IMR-90 (cell line): ENCODE measurements around the gene PRKD2. TPM values are rescaled to one million over a fixed set of nuclear protein-coding genes. Genes with fewer than 3 reads are reported as not detected.

Experiments
- ATAC-seq: fragments of 200-7000 bp; cut with Tn5 transposase; 2 replicates; pipeline ENCODE4 v1.9.1; 2020; ENCODE audit warnings: low read depth, mild to moderate bottlenecking, moderate library complexity
- BruUV-seq: library from RNA; stranded (reverse); fragments of 400-500 nt; replicated peaks from 2 replicates; lab custom pipeline; 2021; lab: Mats Ljungman, UMichigan
- CTCF ChIA-PET: fragments of 300-600 bp; formaldehyde crosslinking; extraction: SDS; loops from one replicate; lab custom pipeline; 2021; ENCODE audit warnings: antibody characterized with exemption; lab: Yijun Ruan, JAX
- POLR2A ChIA-PET: fragments of 300-600 bp; sonication (Branson Sonifier 250); formaldehyde crosslinking; loops from one replicate; lab custom pipeline; 2022; ENCODE audit warnings: antibody characterized with exemption; ENCODE audit not compliant: unreplicated experiment; lab: Charles Lee
- DNase-seq: peaks from one replicate; pipeline ENCODE4 v3.0.0; 2013
- H2AFZ ChIP-seq: replicated peaks from 2 replicates; pipeline ENCODE3; 2013; ENCODE audit warnings: low read length, mild to moderate bottlenecking; ENCODE audit not compliant: poor library complexity
- H2AK5ac ChIP-seq: 2 replicates; pipeline ENCODE4 v1.6.1; 2013; ENCODE audit warnings: low read depth, low read length, inconsistent platforms
- H2AK9ac ChIP-seq: replicated peaks from 2 replicates; pipeline ENCODE3; 2013; ENCODE audit warnings: mild to moderate bottlenecking, low read depth, low read length, moderate library complexity; ENCODE audit not compliant: poor library complexity
- H2BK120ac ChIP-seq: 2 replicates; pipeline ENCODE4 v1.6.1; 2013; ENCODE audit warnings: low read depth, low read length, inconsistent platforms
- H2BK15ac ChIP-seq: 3 replicates; pipeline ENCODE4 v1.6.1; 2013; ENCODE audit warnings: low read depth, low read length, inconsistent platforms
- H2BK20ac ChIP-seq: 2 replicates; pipeline ENCODE4 v1.6.1; 2013; ENCODE audit warnings: low read depth, mild to moderate bottlenecking, inconsistent platforms, low read length, moderate library complexity
- H2BK5ac ChIP-seq: 2 replicates; pipeline ENCODE4 v1.6.1; 2013; ENCODE audit warnings: mild to moderate bottlenecking, low read depth, low read length, inconsistent platforms; ENCODE audit not compliant: poor library complexity, severe bottlenecking
- H3K14ac ChIP-seq: replicated peaks from 2 replicates; pipeline ENCODE4 v1.6.1; 2013; ENCODE audit warnings: low read depth, low read length, inconsistent platforms
- H3K18ac ChIP-seq: 2 replicates; pipeline ENCODE4 v1.6.1; 2013; ENCODE audit warnings: low read depth, low read length, control low read depth
- H3K23ac ChIP-seq: 2 replicates; pipeline ENCODE4 v1.6.1; 2013; ENCODE audit warnings: low read depth, low read length, inconsistent platforms
- H3K27ac ChIP-seq: 2 replicates; pipeline ENCODE4 v1.5.1; 2013; ENCODE audit warnings: mild to moderate bottlenecking, control low read depth, low read length; ENCODE audit not compliant: insufficient read depth
- H3K27me3 ChIP-seq: 2 replicates; pipeline ENCODE4 v1.6.1; 2013; ENCODE audit warnings: low read length; ENCODE audit not compliant: control insufficient read depth, insufficient read depth
- H3K36me3 ChIP-seq: 2 replicates; pipeline ENCODE4 v1.6.1; 2013; ENCODE audit warnings: low read length, mixed read lengths; ENCODE audit not compliant: control insufficient read depth, insufficient read depth
- H3K4ac ChIP-seq: 2 replicates; pipeline ENCODE4 v1.6.1; 2013; ENCODE audit warnings: low read depth, low read length, inconsistent platforms
- H3K4me1 ChIP-seq: 2 replicates; pipeline ENCODE4 v1.6.1; 2013; ENCODE audit warnings: low read length, mixed read lengths; ENCODE audit not compliant: control insufficient read depth, insufficient read depth
- H3K4me2 ChIP-seq: 2 replicates; pipeline ENCODE4 v1.6.1; 2013; ENCODE audit warnings: low read depth, mild to moderate bottlenecking, control low read depth, low read length, moderate library complexity
- H3K4me3 ChIP-seq: 2 replicates; pipeline ENCODE4 v1.5.1; 2013; ENCODE audit warnings: low read depth, mild to moderate bottlenecking, control low read depth, low read length, moderate library complexity; ENCODE audit not compliant: insufficient read depth
- H3K56ac ChIP-seq: 2 replicates; pipeline ENCODE4 v1.6.1; 2013; ENCODE audit warnings: low read length, inconsistent platforms; ENCODE audit not compliant: insufficient read depth; ENCODE audit errors: extremely low read depth
- H3K79me1 ChIP-seq, 2 experiments: 2 replicates each; pipeline ENCODE4 v1.6.1; 2013; ENCODE audit warnings: low read length in 2 of 2, inconsistent platforms in 1 of 2, low read depth in 1 of 2
- H3K9ac ChIP-seq: 2 replicates; pipeline ENCODE4 v1.6.1; 2013; ENCODE audit warnings: low read depth, low read length, control low read depth
- H3K9me1 ChIP-seq: 2 replicates; pipeline ENCODE4 v1.6.1; 2013; ENCODE audit warnings: low read length, inconsistent platforms; ENCODE audit not compliant: insufficient read depth
- H3K9me3 ChIP-seq: 2 replicates; pipeline ENCODE4 v1.6.1; 2013; ENCODE audit warnings: low read length; ENCODE audit not compliant: control insufficient read depth, insufficient read depth
- H4K20me1 ChIP-seq: 2 replicates; pipeline ENCODE4 v1.6.1; 2013; ENCODE audit warnings: low read length, inconsistent platforms; ENCODE audit not compliant: insufficient read depth
- H4K5ac ChIP-seq: 2 replicates; pipeline ENCODE4 v1.6.1; 2013; ENCODE audit warnings: mild to moderate bottlenecking, low read depth, low read length, control low read depth
- H4K8ac ChIP-seq, 2 experiments: 2 replicates each; pipeline ENCODE4 v1.6.1; 2013; ENCODE audit warnings: low read depth in 2 of 2, low read length in 2 of 2, control low read depth in 1 of 2, inconsistent platforms in 1 of 2
- H4K91ac ChIP-seq: 2 replicates; pipeline ENCODE4 v1.6.1; 2013; ENCODE audit warnings: low read depth, low read length, inconsistent platforms; ENCODE audit not compliant: insufficient read depth
- BHLHE40 ChIP-seq: fragments of 150-350 bp; IDR thresholded peaks from 2 replicates; pipeline ENCODE4 v1.6.1; 2016; ENCODE audit warnings: mild to moderate bottlenecking, low read depth, low read length
- CEBPB ChIP-seq: IDR thresholded peaks from 2 replicates; pipeline ENCODE4 v1.6.1; 2012; ENCODE audit warnings: low read depth, low read length, improper control_type of control experiment
- CTCF ChIP-seq: conservative IDR thresholded peaks from 2 replicates; pipeline ENCODE4 v1.5.1; 2012; ENCODE audit warnings: mild to moderate bottlenecking, low read depth, low read length, improper control_type of control experiment
- FOS ChIP-seq: fragments of 150-350 bp; IDR thresholded peaks from 2 replicates; pipeline ENCODE4 v1.6.1; 2016; ENCODE audit warnings: low read depth, low read length
- MAFK ChIP-seq: IDR thresholded peaks from 2 replicates; pipeline ENCODE4 v1.6.1; 2012; ENCODE audit warnings: low read depth, low read length, improper control_type of control experiment
- MAZ ChIP-seq: IDR thresholded peaks from 2 replicates; pipeline ENCODE4 v1.6.1; 2012; ENCODE audit warnings: low read depth, mild to moderate bottlenecking, low read length, improper control_type of control experiment, moderate library complexity, borderline replicate concordance
- MXI1 ChIP-seq: IDR thresholded peaks from 2 replicates; pipeline ENCODE4 v1.6.1; 2012; ENCODE audit warnings: low read depth, mild to moderate bottlenecking, low read length, moderate library complexity, borderline replicate concordance
- NFE2L2 ChIP-seq: fragments of 150-350 bp; IDR thresholded peaks from 2 replicates; pipeline ENCODE4 v1.6.1; 2016; ENCODE audit warnings: low read depth, mild to moderate bottlenecking, low read length
- POLR2A ChIP-seq: IDR thresholded peaks from 2 replicates; pipeline ENCODE4 v1.6.1; 2012; ENCODE audit warnings: mild to moderate bottlenecking, low read depth, low read length
- RAD21 ChIP-seq: IDR thresholded peaks from 2 replicates; pipeline ENCODE4 v1.6.1; 2012; ENCODE audit warnings: low read length, improper control_type of control experiment
- RCOR1 ChIP-seq: IDR thresholded peaks from 2 replicates; pipeline ENCODE4 v1.6.1; 2012; ENCODE audit warnings: mild to moderate bottlenecking, low read length, improper control_type of control experiment; ENCODE audit not compliant: insufficient replicate concordance
- RFX5 ChIP-seq: IDR thresholded peaks from 2 replicates; pipeline ENCODE4 v1.8.0; 2012; ENCODE audit warnings: low read depth, mild to moderate bottlenecking, low read length, moderate library complexity
- SMC3 ChIP-seq: fragments of 150-350 bp; IDR thresholded peaks from 2 replicates; pipeline ENCODE4 v1.6.1; 2016; ENCODE audit warnings: low read depth, mild to moderate bottlenecking, antibody characterized with exemption, low read length, moderate library complexity
- WGBS, 2 experiments: methylation state at CpG; one replicate each; pipeline versions ENCODE4 v1.1.5 to v1.1.7; 2013; ENCODE audit warnings: missing lambda C conversion rate in 2 of 2; ENCODE audit not compliant: insufficient read length in 1 of 2; ENCODE audit errors: extremely low coverage in 2 of 2; 5-methylcytosine and 5-hydroxymethylcytosine counted together
- dilution Hi-C: fragments of 300-500 bp; cut with HindIII; formaldehyde crosslinking; loops from one replicate; pipeline ENCODE4 v1.14.3; 2018; ENCODE audit warnings: low sequenced_read_pairs; ENCODE audit not compliant: unreplicated experiment
- in situ Hi-C: fragments of 300-500 bp; cut with MboI; formaldehyde crosslinking; loops from 3 replicates; pipeline ENCODE4 v1.14.3; 2019; ENCODE audit warnings: low sequenced_read_pairs, inconsistent platforms, mixed read lengths
- intact Hi-C: fragments of 100-400 bp; cut with micrococcal nuclease; formaldehyde crosslinking; loops from 2 replicates; pipeline ENCODE4 v1.10.0; 2022
- polyA plus RNA-seq, 3 experiments: library from polyadenylated mRNA; depleted of rRNA; stranded (reverse); fragments of >200 nt; gene quantifications; 2 replicates each; pipeline ENCODE4 v1.2.3, GENCODE V29; 2012; ENCODE audit warnings: low replicate concordance in 1 of 3
- total RNA-seq: library from RNA; depleted of rRNA; stranded (reverse); fragments of >200 nt; gene quantifications from 2 replicates; pipeline ENCODE4 v1.2.3, GENCODE V29; 2012
- TF ChIP-seq, protein P1 (sequence below): fragments of 150-350 bp; IDR thresholded peaks from 2 replicates; pipeline ENCODE4 v1.6.1; 2017; ENCODE audit warnings: mild to moderate bottlenecking, antibody characterized with exemption, low read length, low read depth
- TF ChIP-seq, protein P2 (sequence below): fragments of 150-350 bp; IDR thresholded peaks from 2 replicates; pipeline ENCODE4 v1.6.1; 2016; ENCODE audit warnings: low read depth, mild to moderate bottlenecking, low read length, moderate library complexity, borderline replicate concordance

Gene PRKD2
- total and polyA plus RNA-seq, 2 of the 4 experiments (the other 2 are of a cell fraction): 9.9 to 19.6 TPM

GRCh38 chr19:46715620-46715974 lies 1.3 kb downstream of the PRKD2 start:
- Histone ChIP-seq H2BK15ac (no peak overlapping the region), H3K23ac (peak overlapping the region; percentile 81; the same call in 1 of the 2 replicates), H2BK120ac (no peak overlapping the region), H4K91ac (no peak overlapping the region), H2AFZ (peak overlapping the region; percentile 65), H3K14ac (peak overlapping the region; percentile 62; the same call in 1 of the 2 replicates), H3K18ac (no peak overlapping the region), H3K27ac (peak overlapping the region; percentile 87), H4K20me1 (peaks cover 2% of the 10 kb centered on the region; the same call in 1 of the 2 replicates), H3K9ac (peak overlapping the region; percentile 71), H3K36me3 (peaks cover 13% of the 10 kb centered on the region), H3K9me3 (no peaks in the 10 kb centered on the region), H3K4ac (peak overlapping the region; percentile 18), H2AK9ac (peak overlapping the region; percentile 89), H2AK5ac (peak overlapping the region; percentile 70; the same call in 1 of the 2 replicates), H2BK20ac (no peak overlapping the region), H2BK5ac (peak overlapping the region; percentile 31), H3K4me3 (peak overlapping the region; percentile 93), H3K9me1 (no peaks in the 10 kb centered on the region), H3K27me3 (no peaks in the 10 kb centered on the region), H3K56ac (no peak overlapping the region), H3K79me1 (peaks cover 3 to 46% of the 10 kb centered on the region in 2 experiments), H4K5ac (no peak overlapping the region; the same call in 1 of the 2 replicates), H3K4me1 (peaks cover 7% of the 10 kb centered on the region), H4K8ac (peak overlapping the region in 1 of 2 experiments; percentile 47; a peak in 1 of 4 replicates), H3K4me2 (peak overlapping the region; percentile 98)
- ChIA-PET CTCF (no interaction called here), POLR2A (no interaction called here)
- no peak for DNase-seq
- TF ChIP-seq MAZ (no peak), SMC3 (no peak), FOS (no peak), RAD21 (no peak), CEBPB (no peak), MAFK (no peak), MXI1 (no peak), NFE2L2 (no peak), RCOR1 (no peak), BHLHE40 (no peak), POLR2A (no peak), CTCF (no peak), RFX5 (no peak)
- TF ChIP-seq, protein P1, sequence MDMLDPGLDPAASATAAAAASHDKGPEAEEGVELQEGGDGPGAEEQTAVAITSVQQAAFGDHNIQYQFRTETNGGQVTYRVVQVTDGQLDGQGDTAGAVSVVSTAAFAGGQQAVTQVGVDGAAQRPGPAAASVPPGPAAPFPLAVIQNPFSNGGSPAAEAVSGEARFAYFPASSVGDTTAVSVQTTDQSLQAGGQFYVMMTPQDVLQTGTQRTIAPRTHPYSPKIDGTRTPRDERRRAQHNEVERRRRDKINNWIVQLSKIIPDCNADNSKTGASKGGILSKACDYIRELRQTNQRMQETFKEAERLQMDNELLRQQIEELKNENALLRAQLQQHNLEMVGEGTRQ: no peak
- TF ChIP-seq, protein P2, sequence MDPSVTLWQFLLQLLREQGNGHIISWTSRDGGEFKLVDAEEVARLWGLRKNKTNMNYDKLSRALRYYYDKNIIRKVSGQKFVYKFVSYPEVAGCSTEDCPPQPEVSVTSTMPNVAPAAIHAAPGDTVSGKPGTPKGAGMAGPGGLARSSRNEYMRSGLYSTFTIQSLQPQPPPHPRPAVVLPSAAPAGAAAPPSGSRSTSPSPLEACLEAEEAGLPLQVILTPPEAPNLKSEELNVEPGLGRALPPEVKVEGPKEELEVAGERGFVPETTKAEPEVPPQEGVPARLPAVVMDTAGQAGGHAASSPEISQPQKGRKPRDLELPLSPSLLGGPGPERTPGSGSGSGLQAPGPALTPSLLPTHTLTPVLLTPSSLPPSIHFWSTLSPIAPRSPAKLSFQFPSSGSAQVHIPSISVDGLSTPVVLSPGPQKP: no peak
- intact Hi-C loops (no loop called here), dilution Hi-C loops (no loop called here), in situ Hi-C loops (no loop called here)
- BruUV-seq: no TSS peak
- no CpG with 5 or more reads among the region's 8 CpGs for WGBS, 2 experiments
- no peak for ATAC-seq
